Testis (tissue), 3 donors: ENCODE results near the gene ADARB1. TPM values are rescaled to one million over a fixed set of nuclear protein-coding genes. Genes with fewer than 3 reads are reported as not detected.

Experiments
- DNase-seq: peaks from one replicate; pipeline ENCODE4 v3.0.0-alpha.2; 2019
- H3K27ac ChIP-seq, 2 donors: fragments of 200-600 bp; sonication (generic); one replicate each; pipeline ENCODE4 v1.5.1; 2019
- H3K27me3 ChIP-seq: fragments of 200-600 bp; sonication (generic); one replicate; pipeline ENCODE4 v1.5.1; 2019
- H3K36me3 ChIP-seq: fragments of 200-600 bp; sonication (generic); one replicate; pipeline ENCODE4 v1.5.1; 2017; ENCODE audit warnings: low read depth; ENCODE audit errors: missing control alignments
- H3K4me1 ChIP-seq: fragments of 200-600 bp; sonication (generic); one replicate; pipeline ENCODE4 v1.5.1; 2019
- H3K4me3 ChIP-seq, 2 donors: fragments of 200-600 bp; sonication (generic); one replicate each; pipeline ENCODE4 v1.5.1; 2017 to 2019
- H3K9me3 ChIP-seq: fragments of 200-600 bp; sonication (generic); one replicate; pipeline ENCODE4 v1.5.1; 2017
- CTCF ChIP-seq, 3 experiments: fragments of 450-650 bp in 2 of 3; fragments of 200-600 bp in 1 of 3; sonication (generic) in 1 of 3; IDR thresholded peaks; one replicate each; pipeline ENCODE4 v1.5.1; 2016 to 2019; ENCODE audit warnings: antibody characterized with exemption in 3 of 3, mild to moderate bottlenecking in 2 of 3, moderate library complexity in 1 of 3
- POLR2A ChIP-seq: fragments of 450-650 bp; IDR thresholded peaks from one replicate; pipeline ENCODE4 v1.6.1; 2017; ENCODE audit warnings: antibody characterized with exemption, mild to moderate bottlenecking, moderate library complexity
- WGBS, 2 donors: methylation state at CpG; one replicate each; pipeline ENCODE4 v1.1.5; 2018; 5-methylcytosine and 5-hydroxymethylcytosine counted together
- intact Hi-C: fragments of 100-400 bp; cut with DNase I; formaldehyde crosslinking; loops from one replicate; pipeline ENCODE4 v1.15.1; 2023; ENCODE audit warnings: low total_unique reads
- polyA plus RNA-seq: library from polyadenylated mRNA; stranded (reverse); fragments of 350-450 nt; fragmentation: Illumina TruSeq; extraction: RNeasy Lipid Tissue Mini Kit (QIAGEN cat#74804); gene quantifications from one replicate; pipeline ENCODE4 v1.2.3, GENCODE V29; 2014; ENCODE audit warnings: low read depth, low replicate concordance; ENCODE audit not compliant: insufficient read depth
- total RNA-seq, 2 donors: library from RNA; depleted of rRNA; stranded (reverse); fragments of >200 nt; gene quantifications; one replicate each; pipeline ENCODE4 v1.2.3, GENCODE V29; 2016

ADARB1 gene
- total and polyA plus RNA-seq, 3 donors from 2014 or later = 17.6 to 23.0 (median 17.6) TPM

- intact Hi-C loops = no loop called here
- peaks cover 10% of the 10 kb centered on the region for H3K4me1 ChIP-seq
- H3K27ac ChIP-seq = no peak overlapping the region
- no peaks in the 10 kb centered on the region for H3K9me3 ChIP-seq
- no peak for DNase-seq
- TF ChIP-seq CTCF (IDR thresholded peaks at IDR 0.05) = no peak
- TF ChIP-seq POLR2A = no peak
- 85 to 87% methylated on average over 4 of the region's 4 CpGs for WGBS, 2 donors
- H3K36me3 ChIP-seq = no peaks in the 10 kb centered on the region
- H3K27me3 ChIP-seq = no peaks in the 10 kb centered on the region
- H3K4me3 ChIP-seq = no peak overlapping the region
Measured at GRCh38 chr21:45125357-45125756, 51.0 kb downstream of the ADARB1 start.

- DNase-seq = no peak
- H3K27ac ChIP-seq = no peak overlapping the region
- no peak overlapping the region for H3K4me3 ChIP-seq
- peaks cover 14% of the 10 kb centered on the region for H3K4me1 ChIP-seq
- H3K9me3 ChIP-seq = no peaks in the 10 kb centered on the region
- TF ChIP-seq POLR2A (no peak), CTCF (IDR thresholded peaks at IDR 0.05) (no peak)
- WGBS, 2 donors = 68 to 76% methylated on average over 11 of the region's 11 CpGs
- intact Hi-C loops = no loop called here
- H3K27me3 ChIP-seq = no peaks in the 10 kb centered on the region
- no peaks in the 10 kb centered on the region for H3K36me3 ChIP-seq
Measured at GRCh38 chr21:45126204-45126626, 51.8 kb downstream of the ADARB1 start.

- intact Hi-C loops = no loop called here
- Histone ChIP-seq H3K4me1 (peaks cover 15% of the 10 kb centered on the region), H3K27ac (no peak overlapping the region), H3K9me3 (no peaks in the 10 kb centered on the region), H3K36me3 (no peaks in the 10 kb centered on the region), H3K4me3 (no peak overlapping the region), H3K27me3 (no peaks in the 10 kb centered on the region)
- DNase-seq = no peak
- TF ChIP-seq POLR2A (no peak), CTCF (IDR thresholded peaks at IDR 0.05) (no peak)
- 83 to 99% methylated on average over 6 to 7 of the region's 7 CpGs for WGBS, 2 donors
Measured at GRCh38 chr21:45126983-45127382, 52.6 kb downstream of the ADARB1 start.

- H3K27ac ChIP-seq = no peak overlapping the region
- no peak for DNase-seq
- intact Hi-C loops = no loop called here
- TF ChIP-seq POLR2A (no peak), CTCF (IDR thresholded peaks at IDR 0.05) (no peak)
- WGBS, 2 donors = 93 to 98% methylated on average over 13 of the region's 13 CpGs
- no peaks in the 10 kb centered on the region for H3K27me3 ChIP-seq
- peaks cover 15% of the 10 kb centered on the region for H3K4me1 ChIP-seq
- no peak overlapping the region for H3K4me3 ChIP-seq
- H3K9me3 ChIP-seq = no peaks in the 10 kb centered on the region
- no peaks in the 10 kb centered on the region for H3K36me3 ChIP-seq
Measured at GRCh38 chr21:45127937-45128336, 53.6 kb downstream of the ADARB1 start.

- Histone ChIP-seq H3K4me1 (peaks cover 15% of the 10 kb centered on the region), H3K4me3 (no peak overlapping the region), H3K36me3 (no peaks in the 10 kb centered on the region), H3K27ac (peak overlapping the region in 1 of 2 donors; percentile 65), H3K9me3 (no peaks in the 10 kb centered on the region), H3K27me3 (no peaks in the 10 kb centered on the region)
- no peak for TF ChIP-seq POLR2A
- peak; percentile 52 to 65 (median 54) for TF ChIP-seq CTCF (IDR thresholded peaks at IDR 0.05)
- peak; percentile 73 for DNase-seq
- WGBS, 2 donors = 69 to 74% methylated on average over 9 of the region's 9 CpGs
- intact Hi-C loops = no loop called here
Measured at GRCh38 chr21:45128613-45129188, 54.3 kb downstream of the ADARB1 start.
